ENCODE data around the gene SP5.
A peak's percentile ranks its signal among the peaks of the same experiment; 100 is the strongest.

SP5 gene

GRCh38 chr2:170710609-170710979, 4.5 kb upstream of the SP5 start:
- TF ChIP-seq, protein P1, sequence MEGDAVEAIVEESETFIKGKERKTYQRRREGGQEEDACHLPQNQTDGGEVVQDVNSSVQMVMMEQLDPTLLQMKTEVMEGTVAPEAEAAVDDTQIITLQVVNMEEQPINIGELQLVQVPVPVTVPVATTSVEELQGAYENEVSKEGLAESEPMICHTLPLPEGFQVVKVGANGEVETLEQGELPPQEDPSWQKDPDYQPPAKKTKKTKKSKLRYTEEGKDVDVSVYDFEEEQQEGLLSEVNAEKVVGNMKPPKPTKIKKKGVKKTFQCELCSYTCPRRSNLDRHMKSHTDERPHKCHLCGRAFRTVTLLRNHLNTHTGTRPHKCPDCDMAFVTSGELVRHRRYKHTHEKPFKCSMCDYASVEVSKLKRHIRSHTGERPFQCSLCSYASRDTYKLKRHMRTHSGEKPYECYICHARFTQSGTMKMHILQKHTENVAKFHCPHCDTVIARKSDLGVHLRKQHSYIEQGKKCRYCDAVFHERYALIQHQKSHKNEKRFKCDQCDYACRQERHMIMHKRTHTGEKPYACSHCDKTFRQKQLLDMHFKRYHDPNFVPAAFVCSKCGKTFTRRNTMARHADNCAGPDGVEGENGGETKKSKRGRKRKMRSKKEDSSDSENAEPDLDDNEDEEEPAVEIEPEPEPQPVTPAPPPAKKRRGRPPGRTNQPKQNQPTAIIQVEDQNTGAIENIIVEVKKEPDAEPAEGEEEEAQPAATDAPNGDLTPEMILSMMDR (IDR thresholded peaks at IDR 0.05; ENCODE audit: extremely low read depth, insufficient read depth, missing control alignments): no peak
- DNase-seq (ENCODE audit: low spot score): no peak
- in situ Hi-C loops (cut with MboI; ENCODE audit: low pct_unique_long_range_greater_than_20kb, low sequenced_read_pairs, unreplicated experiment): loop anchor here (10.0 to 25.0 kb wide), 3 partner anchors 104 to 1374 kb away; partner anchors contain the start of genes DLX1 and GAD1

DNA sequence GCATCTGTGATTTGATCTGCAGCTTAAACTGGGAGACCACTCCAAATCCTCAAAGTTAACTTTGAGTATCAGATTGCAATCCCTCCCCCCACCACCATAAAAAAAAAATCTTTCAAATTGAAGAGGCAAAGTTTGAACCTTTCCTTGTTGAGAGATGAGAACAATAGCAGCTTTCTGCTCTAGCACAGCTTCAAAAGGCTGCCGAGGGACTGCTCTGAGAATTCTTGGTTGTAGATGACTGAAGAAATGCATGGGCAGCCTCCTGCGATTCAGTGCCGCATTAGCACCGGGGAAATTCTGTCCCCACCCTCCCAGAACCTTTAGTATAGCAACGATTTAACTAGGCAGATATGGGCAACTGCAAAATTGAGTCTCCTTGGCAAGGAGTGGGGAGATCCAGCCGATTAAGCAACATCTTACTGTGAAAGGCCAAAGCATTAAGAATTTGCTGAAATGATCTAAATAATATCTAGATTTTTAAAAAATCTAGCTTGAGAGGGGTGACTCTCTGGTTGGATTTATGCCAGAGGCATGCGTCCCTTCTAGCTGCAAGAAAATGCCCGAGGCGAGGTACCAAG, 3.9 kb upstream of the SP5 start:
- DNase-seq (ENCODE audit: low spot score): no peak
- TF ChIP-seq, protein P1 (IDR thresholded peaks at IDR 0.05; ENCODE audit: extremely low read depth, insufficient read depth, missing control alignments): no peak
- in situ Hi-C loops (cut with MboI; ENCODE audit: low pct_unique_long_range_greater_than_20kb, low sequenced_read_pairs, unreplicated experiment): loop anchor here (10.0 to 25.0 kb wide), 3 partner anchors 104 to 1374 kb away; partner anchors contain the start of genes DLX1 and GAD1

GRCh38 chr2:170711774-170712652, 3.1 kb upstream of the SP5 start:
- TF ChIP-seq, protein P1 (IDR thresholded peaks at IDR 0.05; ENCODE audit: extremely low read depth, insufficient read depth, missing control alignments): no peak
- DNase-seq (ENCODE audit: low spot score): peak; percentile 39
- in situ Hi-C loops (cut with MboI; ENCODE audit: low pct_unique_long_range_greater_than_20kb, low sequenced_read_pairs, unreplicated experiment): loop anchor here (10.0 to 25.0 kb wide), 3 partner anchors 103 to 1373 kb away; partner anchors contain the start of genes DLX1 and GAD1

DNA sequence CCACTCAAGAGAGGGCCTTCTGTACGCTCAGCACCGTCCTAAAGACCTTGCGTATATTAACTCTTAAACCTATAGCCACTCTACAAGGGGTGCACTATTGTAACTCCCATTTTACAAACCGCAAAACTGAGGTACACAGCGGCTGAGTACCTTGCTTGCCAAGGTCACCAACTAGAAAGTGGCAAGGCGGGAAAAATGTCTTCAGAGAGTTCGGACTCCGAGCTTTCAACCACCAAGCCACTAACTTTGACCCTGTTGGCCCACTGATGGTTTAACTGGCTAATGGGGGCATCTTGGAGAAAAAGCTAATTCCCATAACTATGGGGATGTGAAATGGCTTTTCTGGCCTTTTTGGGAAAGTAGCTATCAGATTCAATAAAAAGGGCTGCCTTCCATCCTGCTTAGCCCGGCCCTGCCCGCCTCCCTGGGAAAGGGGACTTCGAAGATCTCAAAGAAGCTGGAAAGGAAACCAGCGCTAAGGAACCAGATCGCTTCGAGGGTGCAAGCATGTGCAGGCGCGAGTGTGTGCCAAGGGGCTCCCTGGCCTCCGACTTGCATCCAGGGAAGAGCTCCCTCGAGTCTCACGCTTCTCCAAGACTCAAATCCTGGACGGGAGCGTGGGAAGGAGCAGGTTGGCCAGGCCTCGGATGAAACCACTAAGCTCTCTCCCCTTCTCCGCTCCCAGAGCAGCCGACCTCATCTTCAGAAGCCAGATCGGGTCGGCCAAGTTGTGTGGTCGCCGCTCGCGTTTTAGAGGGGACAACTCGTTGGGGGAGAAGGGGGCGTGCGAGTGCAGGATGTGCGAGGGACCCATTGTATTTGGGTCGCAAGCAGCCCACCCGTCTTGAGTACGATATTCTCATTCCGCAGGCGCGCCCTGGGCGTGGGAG, 2.2 kb upstream of the SP5 start:
- TF ChIP-seq, protein P1 (IDR thresholded peaks at IDR 0.05; ENCODE audit: extremely low read depth, insufficient read depth, missing control alignments): no peak
- DNase-seq (ENCODE audit: low spot score): peak; percentile 31
- in situ Hi-C loops (cut with MboI; ENCODE audit: low pct_unique_long_range_greater_than_20kb, low sequenced_read_pairs, unreplicated experiment): loop anchor here (10.0 to 25.0 kb wide), 3 partner anchors 102 to 1372 kb away; partner anchors contain the start of genes DLX1 and GAD1

DNA sequence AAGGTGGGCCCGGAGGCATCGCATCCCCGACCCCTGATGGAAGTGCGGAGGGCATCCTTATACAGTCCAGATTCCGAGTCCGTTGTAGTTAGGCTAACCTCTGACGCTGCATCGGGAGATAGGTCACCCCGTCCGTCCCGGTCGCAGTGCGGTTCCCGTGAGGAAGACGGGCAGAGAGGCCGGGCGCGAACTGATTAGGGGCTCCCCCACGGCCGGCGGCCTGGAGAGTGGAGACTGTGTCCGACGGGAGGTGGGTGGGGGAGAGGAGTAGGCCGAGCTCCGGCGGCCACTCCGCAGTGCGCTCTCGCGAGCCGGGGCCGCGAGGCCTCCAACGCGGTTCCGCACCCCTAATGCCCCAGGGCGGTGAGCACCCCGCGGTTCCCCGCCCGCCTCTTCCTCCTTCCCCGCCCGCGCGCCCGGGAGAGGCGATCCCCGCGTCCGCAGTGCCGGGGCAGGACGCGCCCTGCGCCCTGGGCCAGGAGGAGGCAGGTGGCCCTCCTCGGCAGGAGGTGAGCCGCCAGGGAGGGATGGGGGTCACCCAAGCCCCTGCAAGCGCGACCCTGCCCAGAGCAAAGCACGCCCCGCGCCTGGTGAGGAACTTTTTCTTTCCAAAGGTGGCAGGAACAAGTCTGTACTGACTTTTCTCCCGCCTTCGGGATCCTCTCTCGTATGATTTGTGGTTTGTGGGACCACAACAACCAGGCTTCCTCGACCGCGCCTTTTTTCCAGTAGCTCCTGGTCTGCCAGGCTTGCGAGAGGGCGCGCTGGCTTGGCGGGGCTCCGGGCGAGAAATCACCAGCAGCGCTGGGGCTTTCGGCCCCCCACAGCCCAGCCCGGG, 1.4 kb upstream of the SP5 start:
- in situ Hi-C loops (cut with MboI; ENCODE audit: low pct_unique_long_range_greater_than_20kb, low sequenced_read_pairs, unreplicated experiment): loop anchor here (10.0 to 25.0 kb wide), 3 partner anchors 101 to 1371 kb away; partner anchors contain the start of genes DLX1 and GAD1
- TF ChIP-seq, protein P1 (IDR thresholded peaks at IDR 0.05; ENCODE audit: extremely low read depth, insufficient read depth, missing control alignments): no peak
- DNase-seq (ENCODE audit: low spot score): peak; percentile 40
